GM19043 (cell line): ENCODE measurements around the gene SMAP2.

Experiments used
- ATAC-seq: cut with Tn5 transposase; IDR thresholded peaks from one replicate; pipeline ENCODE4 v1.9.1; 2021; ENCODE audit warnings: low read depth; ENCODE audit not compliant: unreplicated experiment

SMAP2 gene

GRCh38 chr1:40389322-40389803, 15.8 kb downstream of the SMAP2 start:
- no peak for ATAC-seq

GRCh38 chr1:40389871-40390560, 16.5 kb downstream of the SMAP2 start:
- no peak for ATAC-seq

GRCh38 chr1:40390857-40391256, 17.3 kb downstream of the SMAP2 start:
- ATAC-seq, result no peak

GRCh38 chr1:40391688-40392145, 18.2 kb downstream of the SMAP2 start:
- no peak for ATAC-seq

GRCh38 chr1:40392221-40392620, 18.7 kb downstream of the SMAP2 start:
- ATAC-seq, result no peak

GRCh38 chr1:40393173-40393572, 19.6 kb downstream of the SMAP2 start:
- ATAC-seq, result no peak

- no peak for ATAC-seq
Measured at GRCh38 chr1:40394491-40395172, 21.1 kb downstream of the SMAP2 start.

GRCh38 chr1:40395190-40396175, 22.0 kb downstream of the SMAP2 start:
- no peak for ATAC-seq

GRCh38 chr1:40396420-40396819, 22.9 kb downstream of the SMAP2 start:
- ATAC-seq, result no peak

GRCh38 chr1:40397258-40397657, 23.7 kb downstream of the SMAP2 start:
- no peak for ATAC-seq

GRCh38 chr1:40399984-40400704, 26.6 kb downstream of the SMAP2 start:
- ATAC-seq, result no peak

GRCh38 chr1:40401473-40402201, 28.1 kb downstream of the SMAP2 start:
- no peak for ATAC-seq

GRCh38 chr1:40404670-40405462, 31.3 kb downstream of the SMAP2 start:
- ATAC-seq, result no peak

GRCh38 chr1:40405812-40406211, 32.3 kb downstream of the SMAP2 start:
- no peak for ATAC-seq

GRCh38 chr1:40407453-40407852, 33.9 kb downstream of the SMAP2 start:
- ATAC-seq, result no peak

GRCh38 chr1:40409467-40409866, 35.9 kb downstream of the SMAP2 start:
- ATAC-seq, result no peak

GRCh38 chr1:40411294-40411693, 37.8 kb downstream of the SMAP2 start:
- ATAC-seq, result no peak

- ATAC-seq, result no peak
Measured at GRCh38 chr1:40411843-40412242, 38.3 kb downstream of the SMAP2 start.
